HFFc6 (cell line): Measurements from ENCODE around the gene PRCD. TPM values are rescaled to one million over a fixed set of nuclear protein-coding genes. Genes with fewer than 3 reads are reported as not detected.

Experiments used
- DNase-seq: peaks from one replicate; pipeline ENCODE4 v3.0.0-alpha.2; 2018
- H3K27ac Mint-ChIP-seq: 2 replicates; pipeline ENCODE4 v1.8.0; 2020; ENCODE audit warnings: mild to moderate bottlenecking, mixed read lengths
- H3K27me3 Mint-ChIP-seq: 2 replicates; pipeline ENCODE4 v1.8.0; 2021; ENCODE audit warnings: mild to moderate bottlenecking, moderate library complexity, mixed read lengths; ENCODE audit not compliant: insufficient read depth
- H3K36me3 Mint-ChIP-seq: 2 replicates; pipeline ENCODE4 v1.8.0; 2021; ENCODE audit warnings: low read depth, mixed read lengths
- H3K4me1 Mint-ChIP-seq: 2 replicates; pipeline ENCODE4 v1.8.0; 2020; ENCODE audit warnings: low read depth, mixed read lengths
- H3K4me3 Mint-ChIP-seq: 2 replicates; pipeline ENCODE4 v1.8.0; 2020; ENCODE audit warnings: mild to moderate bottlenecking, moderate library complexity, mixed read lengths
- H3K9me3 Mint-ChIP-seq: 2 replicates; pipeline ENCODE4 v1.8.0; 2020; ENCODE audit warnings: mild to moderate bottlenecking, mixed read lengths
- CTCF ChIP-seq: fragments of 200-600 bp; sonication (generic); IDR thresholded peaks from 2 replicates; pipeline ENCODE4 v1.5.0; 2021; ENCODE audit warnings: antibody characterized with exemption, mild to moderate bottlenecking
- total RNA-seq, 6 experiments: library from RNA; stranded (reverse); fragmentation: NEBNext Ultra II Directional; extraction: Animal tissue kit (Norgen Biotek cat#: 25700); gene quantifications; 2 replicates in 1 of 6; 3 replicates in 5 of 6; pipeline ENCODE4 v1.2.3, GENCODE V29; 2021

PRCD gene
- total RNA-seq, 6 experiments from 2014 or later: not detected

DNA sequence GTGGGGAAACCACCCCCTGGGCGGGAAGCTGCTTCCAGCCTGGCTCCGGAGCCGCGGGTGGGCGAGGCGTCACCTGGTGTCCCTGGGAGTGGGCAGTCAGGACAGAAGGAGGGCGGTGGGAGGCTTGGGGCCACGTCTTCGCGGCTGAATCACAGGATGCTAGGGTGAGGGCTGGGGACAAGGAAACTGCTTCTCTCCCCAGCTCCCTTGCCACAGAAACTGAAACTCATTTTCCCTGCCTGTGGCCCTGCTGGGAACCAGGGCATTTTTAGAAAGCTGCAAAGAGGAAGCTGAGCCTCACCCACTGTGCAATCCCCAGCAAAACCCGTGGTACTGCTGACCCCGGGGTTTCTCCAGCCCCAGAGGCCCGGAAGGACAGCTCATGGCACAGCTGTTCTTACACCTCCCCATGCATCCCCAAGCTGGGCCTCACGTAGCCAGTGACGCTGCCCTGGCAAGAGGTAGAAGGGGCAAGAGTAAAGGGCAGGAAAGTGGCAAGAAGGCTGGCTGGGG, 46.8 kb upstream of the PRCD start:
- Mint-ChIP-seq H3K4me3 (peak overlapping the region; percentile 74), H3K36me3 (no peaks in the 10 kb centered on the region), H3K27me3 (no peaks in the 10 kb centered on the region; the same call in 1 of the 2 replicates), H3K9me3 (no peaks in the 10 kb centered on the region), H3K4me1 (peaks cover 25% of the 10 kb centered on the region), H3K27ac (peak overlapping the region; percentile 78)
- peak; percentile 72 for DNase-seq
- no peak for TF ChIP-seq CTCF

- peaks cover 31% of the 10 kb centered on the region for H3K4me1 Mint-ChIP-seq
- H3K27ac Mint-ChIP-seq: peak overlapping the region; percentile 78
- no peak for TF ChIP-seq CTCF
- H3K36me3 Mint-ChIP-seq: no peaks in the 10 kb centered on the region
- H3K9me3 Mint-ChIP-seq: no peaks in the 10 kb centered on the region
- DNase-seq: no peak
- H3K27me3 Mint-ChIP-seq: no peaks in the 10 kb centered on the region; the same call in 1 of the 2 replicates
- H3K4me3 Mint-ChIP-seq: peak overlapping the region; percentile 74
Measured at GRCh38 chr17:76493505-76494167, 46.2 kb upstream of the PRCD start.

DNA sequence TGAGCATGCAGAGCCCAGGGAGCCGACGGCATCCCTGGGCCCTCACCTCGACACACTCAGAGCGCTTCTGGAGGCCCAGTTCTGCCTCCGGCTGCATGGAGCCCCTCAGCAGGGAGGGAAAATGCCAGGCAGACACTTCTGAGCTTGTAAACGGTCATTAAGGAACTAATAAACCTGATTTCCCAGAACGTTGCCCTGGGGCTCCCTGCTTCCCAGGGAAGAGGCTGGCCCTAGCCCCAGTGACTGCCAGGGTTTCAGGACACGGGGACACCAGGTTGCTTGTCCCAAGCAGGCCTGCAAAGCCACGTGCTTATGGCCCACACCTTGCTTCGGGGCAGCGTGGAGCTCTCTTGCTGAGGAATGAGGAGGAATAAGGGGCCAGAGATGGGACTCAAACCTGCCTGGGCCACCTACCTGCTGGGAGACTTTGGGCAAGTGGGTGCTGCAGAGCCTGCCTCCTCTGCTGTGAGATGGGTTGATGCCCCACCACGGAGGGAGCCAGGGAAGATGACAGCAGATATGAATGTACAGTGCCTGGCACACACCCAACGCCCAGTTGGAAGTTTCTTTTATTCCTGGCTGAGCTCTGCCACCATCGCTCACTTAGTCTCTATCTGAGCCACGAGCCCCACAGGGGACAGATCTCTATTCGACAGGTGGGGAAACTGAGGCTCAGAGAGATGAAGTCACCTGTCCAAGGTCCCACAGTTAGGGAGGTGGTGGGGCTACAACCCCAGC, 44.0 kb upstream of the PRCD start:
- Mint-ChIP-seq H3K27me3 (no peaks in the 10 kb centered on the region; the same call in 1 of the 2 replicates), H3K27ac (no peak overlapping the region), H3K36me3 (no peaks in the 10 kb centered on the region), H3K4me1 (peaks cover 52% of the 10 kb centered on the region), H3K9me3 (no peaks in the 10 kb centered on the region), H3K4me3 (no peak overlapping the region)
- no peak for DNase-seq
- TF ChIP-seq CTCF: no peak

DNA sequence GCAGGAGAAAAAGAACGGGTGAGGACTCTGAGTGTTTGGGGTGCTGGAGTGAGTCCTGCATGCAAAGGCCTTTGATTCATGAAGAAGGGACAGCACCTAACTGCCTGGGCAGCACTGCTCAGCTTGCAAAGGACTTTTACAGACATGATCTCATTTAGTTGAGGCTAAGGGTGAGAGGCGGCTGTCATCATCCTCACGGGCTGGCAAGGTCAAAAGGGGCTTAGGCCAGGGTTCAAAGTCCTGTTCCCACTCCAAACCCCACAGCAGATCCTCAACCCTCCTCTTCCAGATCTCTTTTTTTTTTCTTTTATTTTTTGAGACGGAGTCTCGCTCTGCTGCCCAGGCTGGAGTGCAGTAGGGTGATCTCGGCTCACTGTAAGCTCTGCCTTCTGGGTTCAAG, 43.4 kb upstream of the PRCD start:
- no peak for TF ChIP-seq CTCF
- Mint-ChIP-seq H3K27ac (no peak overlapping the region), H3K27me3 (no peaks in the 10 kb centered on the region; the same call in 1 of the 2 replicates), H3K9me3 (no peaks in the 10 kb centered on the region), H3K4me1 (peaks cover 54% of the 10 kb centered on the region), H3K4me3 (no peak overlapping the region), H3K36me3 (no peaks in the 10 kb centered on the region)
- no peak for DNase-seq

GRCh38 chr17:76497699-76497978, 42.2 kb upstream of the PRCD start:
- H3K27ac Mint-ChIP-seq: peak overlapping the region; percentile 93
- H3K9me3 Mint-ChIP-seq: no peaks in the 10 kb centered on the region
- peaks cover 1% of the 10 kb centered on the region for H3K27me3 Mint-ChIP-seq
- H3K4me1 Mint-ChIP-seq: peaks cover 57% of the 10 kb centered on the region
- no peak for TF ChIP-seq CTCF
- no peaks in the 10 kb centered on the region for H3K36me3 Mint-ChIP-seq
- peak overlapping the region; percentile 77 for H3K4me3 Mint-ChIP-seq
- DNase-seq: no peak
